Measurements from ENCODE around the gene COL13A1. TPM values are rescaled to one million over a fixed set of nuclear protein-coding genes. Genes with fewer than 3 reads are reported as not detected.

COL13A1 gene
- total RNA-seq, 4 donors from 2014 or later, result 0.46 to 0.60 TPM; not detected in 2

GRCh38 chr10:69836731-69837030 is 35.0 kb downstream of the COL13A1 start:
- ATAC-seq (ENCODE audit: low FRiP score) (no peak), DNase-seq (ENCODE audit: low spot score) (no peak)
- TF ChIP-seq, protein P1, sequence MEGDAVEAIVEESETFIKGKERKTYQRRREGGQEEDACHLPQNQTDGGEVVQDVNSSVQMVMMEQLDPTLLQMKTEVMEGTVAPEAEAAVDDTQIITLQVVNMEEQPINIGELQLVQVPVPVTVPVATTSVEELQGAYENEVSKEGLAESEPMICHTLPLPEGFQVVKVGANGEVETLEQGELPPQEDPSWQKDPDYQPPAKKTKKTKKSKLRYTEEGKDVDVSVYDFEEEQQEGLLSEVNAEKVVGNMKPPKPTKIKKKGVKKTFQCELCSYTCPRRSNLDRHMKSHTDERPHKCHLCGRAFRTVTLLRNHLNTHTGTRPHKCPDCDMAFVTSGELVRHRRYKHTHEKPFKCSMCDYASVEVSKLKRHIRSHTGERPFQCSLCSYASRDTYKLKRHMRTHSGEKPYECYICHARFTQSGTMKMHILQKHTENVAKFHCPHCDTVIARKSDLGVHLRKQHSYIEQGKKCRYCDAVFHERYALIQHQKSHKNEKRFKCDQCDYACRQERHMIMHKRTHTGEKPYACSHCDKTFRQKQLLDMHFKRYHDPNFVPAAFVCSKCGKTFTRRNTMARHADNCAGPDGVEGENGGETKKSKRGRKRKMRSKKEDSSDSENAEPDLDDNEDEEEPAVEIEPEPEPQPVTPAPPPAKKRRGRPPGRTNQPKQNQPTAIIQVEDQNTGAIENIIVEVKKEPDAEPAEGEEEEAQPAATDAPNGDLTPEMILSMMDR (IDR thresholded peaks at IDR 0.05), result no peak

DNA sequence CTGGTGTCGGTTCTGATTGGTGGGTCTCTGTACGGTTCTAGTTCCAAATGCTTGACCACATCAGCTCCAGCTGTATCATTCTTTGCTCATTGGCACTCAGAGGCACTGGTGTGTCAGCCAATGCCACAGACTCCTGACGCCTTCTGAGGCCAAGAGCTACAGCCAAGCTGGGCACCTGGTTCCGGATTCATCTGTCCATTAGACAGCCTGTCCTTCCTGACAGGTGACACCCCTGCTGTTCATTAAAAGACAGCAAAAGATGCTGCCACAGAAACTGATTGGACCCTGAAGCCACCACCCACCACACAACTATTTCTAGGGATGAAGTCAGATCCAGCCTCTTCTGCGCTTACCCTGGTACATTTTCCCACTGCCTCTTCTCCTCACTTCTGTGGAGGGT is 35.6 kb downstream of the COL13A1 start:
- no peak for DNase-seq (ENCODE audit: low spot score)
- TF ChIP-seq, protein P1 (IDR thresholded peaks at IDR 0.05), result no peak
- no peak for ATAC-seq (ENCODE audit: low FRiP score)

DNA sequence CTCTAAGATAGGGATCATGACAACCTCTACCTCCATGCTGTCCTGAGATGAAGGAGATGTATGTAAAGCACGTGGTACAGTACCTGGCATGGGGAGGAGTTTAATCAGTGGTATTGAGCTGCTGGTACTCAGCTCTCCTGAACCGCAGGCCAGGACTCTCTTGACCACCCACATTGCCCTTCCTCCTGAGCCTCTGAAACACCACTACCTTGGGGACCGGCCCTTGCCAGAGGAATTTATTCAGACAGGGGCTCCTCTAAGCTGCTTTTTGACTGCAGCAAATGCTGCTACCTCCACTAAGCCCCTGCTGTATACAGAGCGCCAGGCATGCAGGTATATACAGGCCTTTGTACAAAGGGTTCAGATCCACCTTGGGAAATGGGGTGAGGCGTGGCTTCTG is 36.7 kb downstream of the COL13A1 start:
- ATAC-seq (ENCODE audit: low FRiP score) (no peak), DNase-seq (ENCODE audit: low spot score) (no peak)
- TF ChIP-seq, protein P1 (IDR thresholded peaks at IDR 0.05), result no peak

GRCh38 chr10:69838853-69839252 is 37.1 kb downstream of the COL13A1 start:
- ATAC-seq (ENCODE audit: low FRiP score) (no peak), DNase-seq (ENCODE audit: low spot score) (no peak)
- TF ChIP-seq, protein P1 (IDR thresholded peaks at IDR 0.05), result no peak

GRCh38 chr10:69839696-69840345 is 38.1 kb downstream of the COL13A1 start:
- DNase-seq (ENCODE audit: low spot score) (no peak), ATAC-seq (ENCODE audit: low FRiP score) (no peak)
- TF ChIP-seq, protein P1 (IDR thresholded peaks at IDR 0.05), result no peak

DNA sequence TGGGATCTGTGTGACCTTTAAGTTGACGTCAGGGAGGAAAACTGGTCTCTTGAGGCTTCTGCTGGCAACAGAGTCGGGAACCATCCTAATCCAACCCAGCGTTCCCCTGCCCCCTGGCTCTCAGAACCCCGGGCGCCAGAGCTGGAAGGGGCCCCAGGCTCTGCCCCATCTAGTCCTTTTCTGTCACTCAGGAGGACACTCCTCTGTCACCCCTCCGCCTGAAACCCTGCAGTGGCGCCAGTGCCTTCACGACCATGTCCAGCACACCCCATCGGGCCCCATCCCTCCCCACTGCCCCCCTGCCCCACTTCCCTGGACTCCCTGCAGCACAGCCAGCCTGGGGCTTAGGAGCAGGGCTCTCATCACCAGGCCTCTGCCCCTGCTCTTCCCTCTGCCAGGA is 39.1 kb downstream of the COL13A1 start:
- ATAC-seq (ENCODE audit: low FRiP score), result no peak

DNA sequence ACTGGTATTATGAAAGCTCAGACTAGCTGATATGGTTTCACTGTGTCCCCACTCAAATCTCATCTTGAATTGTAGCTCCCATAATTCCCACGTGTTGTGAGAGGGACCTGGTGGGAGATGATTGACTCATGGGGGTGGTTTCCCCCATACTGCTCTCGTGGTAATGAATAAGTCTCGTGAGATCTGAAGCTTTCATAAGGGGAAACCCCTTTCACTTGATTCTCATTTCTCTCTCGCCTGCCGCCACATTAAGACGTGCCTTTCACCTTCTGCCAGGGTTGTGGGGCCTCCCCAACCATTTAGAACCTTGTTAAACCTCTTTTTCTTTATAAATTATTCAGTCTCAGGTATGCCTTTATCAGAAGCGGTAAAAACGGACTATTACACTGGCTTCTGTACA is 40.3 kb downstream of the COL13A1 start:
- ATAC-seq (ENCODE audit: low FRiP score) (no peak), DNase-seq (ENCODE audit: low spot score) (no peak)
- TF ChIP-seq, protein P1 (IDR thresholded peaks at IDR 0.05), result no peak

More for the DNA sequence above, 39.1 kb downstream of the COL13A1 start:
- DNase-seq (ENCODE audit: low spot score), result no peak
- TF ChIP-seq, protein P1 (IDR thresholded peaks at IDR 0.05), result no peak

Measured in omental fat pad (tissue), 4 donors.